NT2/D1 (cell line): ENCODE results near the gene LRWD1.
A peak's percentile ranks its signal among the peaks of the same experiment; 100 is the strongest.

Experiments used
- DNase-seq: peaks from one replicate; pipeline ENCODE4 v3.0.0-alpha.2; 2011; ENCODE audit warnings: low read depth, low spot score
- H3K27me3 ChIP-seq: 2 replicates; pipeline ENCODE4 v1.6.0; 2011; ENCODE audit warnings: mild to moderate bottlenecking; ENCODE audit not compliant: insufficient read length, insufficient read depth
- H3K36me3 ChIP-seq: 2 replicates; pipeline ENCODE4 v1.6.1; 2011; ENCODE audit warnings: mild to moderate bottlenecking, low read length, mixed read lengths; ENCODE audit not compliant: insufficient read depth, insufficient read length
- H3K4me1 ChIP-seq: 2 replicates; pipeline ENCODE4 v1.5.1; 2011; ENCODE audit not compliant: insufficient read depth, insufficient read length
- H3K4me3 ChIP-seq: 2 replicates; pipeline ENCODE4 v1.5.1; 2011; ENCODE audit warnings: low read depth; ENCODE audit not compliant: insufficient read length
- H3K9ac ChIP-seq: 2 replicates; pipeline ENCODE4 v1.6.0; 2011; ENCODE audit warnings: low read depth; ENCODE audit not compliant: insufficient read length
- H3K9me3 ChIP-seq: 2 replicates; pipeline ENCODE4 v1.5.1; 2011; ENCODE audit warnings: mild to moderate bottlenecking, low read length; ENCODE audit not compliant: insufficient read depth
- SUZ12 ChIP-seq: IDR thresholded peaks from 2 replicates; pipeline ENCODE4 v1.6.1; 2011; ENCODE audit not compliant: insufficient read length, insufficient read depth; ENCODE audit errors: extremely low read depth
- YY1 ChIP-seq: IDR thresholded peaks from 2 replicates; pipeline ENCODE4 v1.6.1; 2011; ENCODE audit not compliant: insufficient read length, insufficient read depth
- ZNF274 ChIP-seq: IDR thresholded peaks from 2 replicates; pipeline ENCODE4 v1.6.1; 2011; ENCODE audit warnings: mild to moderate bottlenecking, low read depth, low read length

Gene LRWD1

GRCh38 chr7:102424787-102425218 lies 40.0 kb upstream of the LRWD1 start:
- Histone ChIP-seq H3K4me3 (no peak overlapping the region), H3K27me3 (no peaks in the 10 kb centered on the region), H3K9me3 (no peaks in the 10 kb centered on the region), H3K9ac (no peak overlapping the region), H3K36me3 (peaks cover 52% of the 10 kb centered on the region), H3K4me1 (no peaks in the 10 kb centered on the region)
- no peak for DNase-seq
- TF ChIP-seq ZNF274: no peak
- no peak for TF ChIP-seq SUZ12
- no peak for TF ChIP-seq YY1

- Histone ChIP-seq H3K36me3 (peaks cover 49% of the 10 kb centered on the region), H3K27me3 (no peaks in the 10 kb centered on the region), H3K9ac (no peak overlapping the region), H3K4me1 (peaks cover 1% of the 10 kb centered on the region), H3K9me3 (no peaks in the 10 kb centered on the region), H3K4me3 (no peak overlapping the region)
- no peak for DNase-seq
- TF ChIP-seq SUZ12 (no peak), ZNF274 (no peak), YY1 (no peak)
Measured at GRCh38 chr7:102425639-102426267, 39.0 kb upstream of the LRWD1 start.

DNA sequence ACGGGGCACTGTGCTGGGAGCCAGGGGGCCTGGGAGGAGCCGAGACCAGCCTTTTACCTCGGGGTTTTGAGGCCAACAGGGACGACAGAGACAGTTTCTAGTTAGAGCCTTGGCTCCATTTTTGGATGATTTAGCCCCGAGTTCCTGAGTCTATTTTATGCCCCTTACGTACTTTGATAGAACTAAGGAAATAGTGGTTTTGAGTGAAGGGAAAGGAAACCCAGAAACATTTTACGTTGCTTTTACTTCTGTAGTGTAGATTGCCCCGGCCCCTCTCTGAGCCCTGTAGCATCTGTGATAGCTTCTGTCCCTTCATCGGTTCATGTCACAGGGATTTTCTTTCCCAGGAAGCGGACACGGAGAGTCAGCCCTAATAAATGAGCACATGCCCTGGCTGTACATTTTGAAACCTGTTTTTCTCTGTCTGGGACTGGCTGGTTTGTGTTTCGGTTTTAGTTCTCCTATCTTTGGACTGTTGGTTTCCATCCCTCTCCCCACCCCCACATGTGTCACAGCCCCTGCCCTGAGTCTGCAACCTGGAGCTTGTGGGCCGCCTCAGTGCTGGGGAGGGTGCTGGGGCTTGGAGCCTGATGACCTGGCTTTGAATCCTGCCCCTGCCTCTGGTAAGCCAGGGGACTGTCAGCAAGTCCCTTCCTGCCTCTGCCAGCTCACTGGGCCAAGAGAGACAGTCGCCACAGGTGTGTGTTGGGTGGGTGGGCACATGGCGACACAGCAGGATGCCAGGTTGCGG lies 38.3 kb upstream of the LRWD1 start:
- no peak for DNase-seq
- peaks cover 42% of the 10 kb centered on the region for H3K36me3 ChIP-seq
- no peak for TF ChIP-seq ZNF274
- TF ChIP-seq SUZ12: no peak
- TF ChIP-seq YY1: no peak
- H3K27me3 ChIP-seq: no peaks in the 10 kb centered on the region
- H3K4me1 ChIP-seq: peaks cover 2% of the 10 kb centered on the region
- H3K9ac ChIP-seq: no peak overlapping the region
- no peaks in the 10 kb centered on the region for H3K9me3 ChIP-seq
- H3K4me3 ChIP-seq: no peak overlapping the region

GRCh38 chr7:102427019-102427405 lies 37.8 kb upstream of the LRWD1 start:
- H3K36me3 ChIP-seq: peaks cover 37% of the 10 kb centered on the region
- H3K4me1 ChIP-seq: peaks cover 4% of the 10 kb centered on the region
- no peak overlapping the region for H3K4me3 ChIP-seq
- no peaks in the 10 kb centered on the region for H3K27me3 ChIP-seq
- H3K9me3 ChIP-seq: no peaks in the 10 kb centered on the region
- H3K9ac ChIP-seq: no peak overlapping the region
- no peak for TF ChIP-seq YY1
- TF ChIP-seq SUZ12: no peak
- TF ChIP-seq ZNF274: no peak
- no peak for DNase-seq

DNA sequence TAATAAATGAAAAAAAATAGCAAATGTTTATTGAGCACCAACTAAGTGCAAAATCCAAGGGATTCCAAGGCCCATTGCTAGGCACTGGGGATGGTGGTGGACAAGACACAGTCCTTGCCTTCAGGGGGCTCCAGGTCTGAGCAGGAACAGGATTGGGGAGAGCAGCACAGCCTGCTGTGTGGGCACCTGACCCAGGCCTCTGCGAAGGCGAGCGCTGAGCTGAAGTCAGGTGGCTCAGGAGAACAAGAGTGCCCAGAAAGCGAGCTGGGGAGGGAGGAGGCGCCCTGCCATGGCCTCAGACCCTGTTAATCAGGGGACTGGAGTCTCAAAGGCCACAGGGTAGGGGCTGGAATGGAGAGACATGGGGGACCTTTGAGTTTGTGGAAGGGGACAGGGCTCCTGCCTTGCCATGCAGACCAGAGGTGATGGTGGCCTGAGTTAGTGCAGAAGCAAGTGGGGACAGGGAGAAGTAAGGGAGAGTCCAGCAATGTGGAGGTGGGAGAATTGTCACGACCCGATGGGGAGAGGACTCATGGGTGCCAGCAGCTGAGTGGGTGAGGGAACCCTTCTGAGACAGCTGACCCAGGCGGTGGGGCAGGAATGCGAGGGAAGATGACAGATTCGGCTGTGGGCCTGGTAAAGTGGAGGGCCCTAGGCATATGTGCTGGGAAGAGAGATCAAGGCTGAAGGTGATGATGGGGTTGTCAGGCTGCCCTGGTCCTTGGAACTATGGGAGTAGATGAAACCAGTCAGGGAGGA lies 35.5 kb upstream of the LRWD1 start:
- peaks cover 30% of the 10 kb centered on the region for H3K36me3 ChIP-seq
- no peaks in the 10 kb centered on the region for H3K9me3 ChIP-seq
- no peak for DNase-seq
- TF ChIP-seq ZNF274: no peak
- TF ChIP-seq YY1: no peak
- TF ChIP-seq SUZ12: no peak
- H3K27me3 ChIP-seq: no peaks in the 10 kb centered on the region
- peaks cover 5% of the 10 kb centered on the region for H3K4me1 ChIP-seq
- no peak overlapping the region for H3K4me3 ChIP-seq
- H3K9ac ChIP-seq: no peak overlapping the region

GRCh38 chr7:102431617-102432298 lies 33.0 kb upstream of the LRWD1 start:
- no peaks in the 10 kb centered on the region for H3K27me3 ChIP-seq
- H3K36me3 ChIP-seq: peaks cover 8% of the 10 kb centered on the region
- H3K4me1 ChIP-seq: peaks cover 9% of the 10 kb centered on the region
- H3K9ac ChIP-seq: peak overlapping the region; percentile 26
- no peaks in the 10 kb centered on the region for H3K9me3 ChIP-seq
- DNase-seq: no peak
- no peak overlapping the region for H3K4me3 ChIP-seq
- TF ChIP-seq SUZ12 (no peak), YY1 (no peak), ZNF274 (no peak)
